ENCODE results near the gene SUMO3.

The SUMO3 gene

GRCh38 chr21:44831227-44831860, 13.5 kb upstream of the SUMO3 start:
- no peak for DNase-seq (ENCODE audit: low read depth in 2 of 2)

GRCh38 chr21:44829507-44830092, 11.7 kb upstream of the SUMO3 start:
- DNase-seq (ENCODE audit: low read depth in 2 of 2) = no peak

- DNase-seq (ENCODE audit: low read depth in 2 of 2) = no peak
These were observed 10.6 kb upstream of the SUMO3 start for GRCh38 chr21:44828362-44829056.

GRCh38 chr21:44823179-44823660, 5.4 kb upstream of the SUMO3 start:
- no peak for DNase-seq (ENCODE audit: low read depth in 2 of 2)

GRCh38 chr21:44822484-44823178, 4.8 kb upstream of the SUMO3 start:
- DNase-seq (ENCODE audit: low read depth in 2 of 2) = no peak

GRCh38 chr21:44820851-44821250, 3.0 kb upstream of the SUMO3 start:
- DNase-seq (ENCODE audit: low read depth in 2 of 2) = no peak

GRCh38 chr21:44819283-44820243, 1.7 kb upstream of the SUMO3 start:
- no peak for DNase-seq (ENCODE audit: low read depth in 2 of 2)

- DNase-seq (ENCODE audit: low read depth in 2 of 2) = no peak
These were observed 764 bp upstream of the SUMO3 start for GRCh38 chr21:44818640-44819011.

GRCh38 chr21:44817506-44817880, 369 bp downstream of the SUMO3 start:
- DNase-seq (ENCODE audit: low read depth in 2 of 2) = peak; percentile 86 to 87

- DNase-seq (ENCODE audit: low read depth in 2 of 2) = no peak
These were observed 929 bp downstream of the SUMO3 start for GRCh38 chr21:44816761-44817505.

- no peak for DNase-seq (ENCODE audit: low read depth in 2 of 2)
These were observed 1.8 kb downstream of the SUMO3 start for GRCh38 chr21:44815852-44816628.

- DNase-seq (ENCODE audit: low read depth in 2 of 2) = no peak
These were observed 2.6 kb downstream of the SUMO3 start for GRCh38 chr21:44815225-44815624.

- no peak for DNase-seq (ENCODE audit: low read depth in 2 of 2)
These were observed 3.3 kb downstream of the SUMO3 start for GRCh38 chr21:44814498-44815023.

- DNase-seq (ENCODE audit: low read depth in 2 of 2) = no peak
These were observed 4.1 kb downstream of the SUMO3 start for GRCh38 chr21:44813727-44814126.

GRCh38 chr21:44813149-44813548, 4.7 kb downstream of the SUMO3 start:
- DNase-seq (ENCODE audit: low read depth in 2 of 2) = no peak

- no peak for DNase-seq (ENCODE audit: low read depth in 2 of 2)
These were observed 5.2 kb downstream of the SUMO3 start for GRCh38 chr21:44812640-44813039.

- DNase-seq (ENCODE audit: low read depth in 2 of 2) = no peak
These were observed 7.1 kb downstream of the SUMO3 start for GRCh38 chr21:44810779-44811178.

GRCh38 chr21:44805859-44806258, 12.0 kb downstream of the SUMO3 start:
- no peak for DNase-seq (ENCODE audit: low read depth in 2 of 2)

GRCh38 chr21:44805226-44805625, 12.6 kb downstream of the SUMO3 start:
- no peak for DNase-seq (ENCODE audit: low read depth in 2 of 2)

GRCh38 chr21:44804762-44805161, 13.1 kb downstream of the SUMO3 start:
- no peak for DNase-seq (ENCODE audit: low read depth in 2 of 2)
